ENCODE results near the gene LRIT1.

DNA sequence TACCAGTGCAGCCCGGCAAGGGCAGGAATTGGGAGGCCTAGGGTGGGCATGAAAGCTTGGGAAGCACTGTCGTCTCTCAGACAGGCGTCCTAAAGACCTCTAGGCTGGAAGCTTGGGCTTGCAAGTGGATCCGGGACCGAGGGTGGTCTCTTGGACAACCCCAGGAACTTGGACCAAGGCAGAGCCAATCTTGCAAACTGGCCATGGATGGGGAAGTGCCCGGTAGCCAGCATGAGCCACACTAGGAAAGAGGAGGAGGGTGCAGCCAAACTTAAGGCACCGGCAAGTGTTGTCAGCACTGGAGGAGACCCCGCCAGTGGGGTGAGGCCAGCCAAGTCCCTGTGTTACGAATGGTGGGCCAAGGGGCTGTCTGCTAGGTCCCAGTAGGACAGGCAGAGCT is 24.5 kb downstream of the LRIT1 start:
- TF ChIP-seq, protein P1, sequence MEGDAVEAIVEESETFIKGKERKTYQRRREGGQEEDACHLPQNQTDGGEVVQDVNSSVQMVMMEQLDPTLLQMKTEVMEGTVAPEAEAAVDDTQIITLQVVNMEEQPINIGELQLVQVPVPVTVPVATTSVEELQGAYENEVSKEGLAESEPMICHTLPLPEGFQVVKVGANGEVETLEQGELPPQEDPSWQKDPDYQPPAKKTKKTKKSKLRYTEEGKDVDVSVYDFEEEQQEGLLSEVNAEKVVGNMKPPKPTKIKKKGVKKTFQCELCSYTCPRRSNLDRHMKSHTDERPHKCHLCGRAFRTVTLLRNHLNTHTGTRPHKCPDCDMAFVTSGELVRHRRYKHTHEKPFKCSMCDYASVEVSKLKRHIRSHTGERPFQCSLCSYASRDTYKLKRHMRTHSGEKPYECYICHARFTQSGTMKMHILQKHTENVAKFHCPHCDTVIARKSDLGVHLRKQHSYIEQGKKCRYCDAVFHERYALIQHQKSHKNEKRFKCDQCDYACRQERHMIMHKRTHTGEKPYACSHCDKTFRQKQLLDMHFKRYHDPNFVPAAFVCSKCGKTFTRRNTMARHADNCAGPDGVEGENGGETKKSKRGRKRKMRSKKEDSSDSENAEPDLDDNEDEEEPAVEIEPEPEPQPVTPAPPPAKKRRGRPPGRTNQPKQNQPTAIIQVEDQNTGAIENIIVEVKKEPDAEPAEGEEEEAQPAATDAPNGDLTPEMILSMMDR (optimal IDR thresholded peaks at IDR 0.05 in 1 of 3, IDR thresholded peaks at IDR 0.05 in 1 of 3, conservative IDR thresholded peaks at IDR 0.05 in 1 of 3; ENCODE audit: extremely low read depth in 1 of 3, insufficient read depth in 2 of 3, low read length in 3 of 3) = no peak
- TF ChIP-seq EZH2 (IDR thresholded peaks at IDR 0.05; ENCODE audit: low read length) = no peak
